Stomach (tissue), 9 donors: ENCODE results near the gene PP2D1. TPM values are rescaled to one million over a fixed set of nuclear protein-coding genes. Genes with fewer than 3 reads are reported as not detected.

Experiments used
- DNase-seq, 2 donors: peaks; one replicate each; pipeline versions ENCODE4 v3.0.0 to v3.0.0-alpha.2; 2013 to 2019
- H3K27ac ChIP-seq, 5 donors: fragments of 200-600 bp in 4 of 5; sonication (generic) in 4 of 5; one replicate each; pipeline ENCODE4 v1.5.1; 2013 to 2019; ENCODE audit warnings: mild to moderate bottlenecking in 1 of 5, moderate library complexity in 1 of 5
- H3K27me3 ChIP-seq, 3 donors: fragments of 200-600 bp; sonication (generic); one replicate each; pipeline ENCODE4 v1.5.1; 2017 to 2019; ENCODE audit warnings: mixed run types in 1 of 3
- H3K36me3 ChIP-seq, 4 donors: fragments of 200-600 bp; sonication (generic); 1 replicate in 3 of 4; 2 replicates in 1 of 4; pipeline ENCODE4 v1.5.1; 2016 to 2019
- H3K4me1 ChIP-seq, 4 donors: fragments of 200-600 bp; sonication (generic); one replicate each; pipeline ENCODE4 v1.5.1; 2016 to 2019
- H3K4me3 ChIP-seq, 4 donors: fragments of 200-600 bp; sonication (generic) in 3 of 4; one replicate each; pipeline ENCODE4 v1.5.1; 2016 to 2019; ENCODE audit warnings: mild to moderate bottlenecking in 1 of 4
- H3K9me3 ChIP-seq, 4 donors: fragments of 200-600 bp; sonication (generic); one replicate each; pipeline ENCODE4 v1.5.1; 2016 to 2019
- EP300 ChIP-seq: sonication (generic); formaldehyde crosslinking; IDR thresholded peaks from one replicate; pipeline ENCODE4 v1.6.1; 2017; ENCODE audit warnings: antibody characterized with exemption
- POLR2A ChIP-seq, 4 donors: fragments of 450-650 bp; IDR thresholded peaks; one replicate each; pipeline ENCODE4 v1.6.1; 2016; ENCODE audit warnings: antibody characterized with exemption in 4 of 4, control low read depth in 2 of 4, mild to moderate bottlenecking in 1 of 4, moderate library complexity in 1 of 4
- POLR2AphosphoS5 ChIP-seq, 3 donors: sonication (generic); formaldehyde crosslinking; IDR thresholded peaks; one replicate each; pipeline ENCODE4 v1.6.1; 2016; ENCODE audit warnings: antibody characterized with exemption in 3 of 3
- WGBS, 5 donors: extraction: QIAGEN DNeasy Blood & Tissue Kit in 3 of 5; methylation state at CpG; one replicate each; pipeline versions ENCODE4 v1.1.5 to v1.1.7; 2013 to 2018; 5-methylcytosine and 5-hydroxymethylcytosine counted together
- intact Hi-C: fragments of 100-400 bp; cut with DNase I; formaldehyde crosslinking; loops from one replicate; pipeline ENCODE4 v1.15.1; 2023; ENCODE audit warnings: low total_unique reads
- polyA plus RNA-seq, 3 donors: library from polyadenylated mRNA; stranded (reverse); fragments of 200-250 nt; gene quantifications; one replicate each; pipeline ENCODE4 v1.2.3, GENCODE V29; 2013
- total RNA-seq, 5 donors: library from RNA; depleted of rRNA; stranded (reverse); fragments of >200 nt; gene quantifications; one replicate each; pipeline versions ENCODE4 v1.1.0 to v1.2.3, GENCODE V29; 2014 to 2016
- TF ChIP-seq, protein P1 (sequence below), 7 experiments: fragments of 450-650 bp in 4 of 7; fragments of 200-600 bp in 3 of 7; sonication (generic) in 3 of 7; IDR thresholded peaks; one replicate each; pipeline ENCODE4 v1.5.1; 2016 to 2019; ENCODE audit warnings: antibody characterized with exemption in 7 of 7, control low read depth in 2 of 7, mild to moderate bottlenecking in 1 of 7
- donor health status: healthy with polysubstance abuse.
- donor health status: Bipolar disorder and iron deficiency.
- donor health status: healthy.

Gene PP2D1
- total and polyA plus RNA-seq, 8 donors = not detected

GRCh38 chr3:19948226-19948591 is 63.9 kb downstream of the PP2D1 start:
- intact Hi-C loops = loop anchor here (10.0 kb wide), 1 partner anchor 53 kb away; no protein-coding TSS in a partner anchor
- Histone ChIP-seq H3K4me3 (peak overlapping the region; percentile 89 to 98 (median 96)), H3K9me3 (no peaks in the 10 kb centered on the region), H3K27ac (peak overlapping the region; percentile 98 to 100 (median 99)), H3K27me3 (no peaks in the 10 kb centered on the region), H3K4me1 (peaks cover 23 to 61% (median 52%) of the 10 kb centered on the region in 4 donors), H3K36me3 (peaks cover 0 to 29% (median 20%) of the 10 kb centered on the region in 4 donors)
- WGBS, 5 donors = 0 to 3% (median 1%) methylated on average over 2 of the region's 2 CpGs
- TF ChIP-seq EP300 (no peak), POLR2A (IDR thresholded peaks at IDR 0.05) (no peak), POLR2AphosphoS5 (IDR thresholded peaks at IDR 0.05) (no peak)
- TF ChIP-seq, protein P1, sequence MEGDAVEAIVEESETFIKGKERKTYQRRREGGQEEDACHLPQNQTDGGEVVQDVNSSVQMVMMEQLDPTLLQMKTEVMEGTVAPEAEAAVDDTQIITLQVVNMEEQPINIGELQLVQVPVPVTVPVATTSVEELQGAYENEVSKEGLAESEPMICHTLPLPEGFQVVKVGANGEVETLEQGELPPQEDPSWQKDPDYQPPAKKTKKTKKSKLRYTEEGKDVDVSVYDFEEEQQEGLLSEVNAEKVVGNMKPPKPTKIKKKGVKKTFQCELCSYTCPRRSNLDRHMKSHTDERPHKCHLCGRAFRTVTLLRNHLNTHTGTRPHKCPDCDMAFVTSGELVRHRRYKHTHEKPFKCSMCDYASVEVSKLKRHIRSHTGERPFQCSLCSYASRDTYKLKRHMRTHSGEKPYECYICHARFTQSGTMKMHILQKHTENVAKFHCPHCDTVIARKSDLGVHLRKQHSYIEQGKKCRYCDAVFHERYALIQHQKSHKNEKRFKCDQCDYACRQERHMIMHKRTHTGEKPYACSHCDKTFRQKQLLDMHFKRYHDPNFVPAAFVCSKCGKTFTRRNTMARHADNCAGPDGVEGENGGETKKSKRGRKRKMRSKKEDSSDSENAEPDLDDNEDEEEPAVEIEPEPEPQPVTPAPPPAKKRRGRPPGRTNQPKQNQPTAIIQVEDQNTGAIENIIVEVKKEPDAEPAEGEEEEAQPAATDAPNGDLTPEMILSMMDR (IDR thresholded peaks at IDR 0.05) = no peak
- DNase-seq = no peak

GRCh38 chr3:19947549-19948225 is 64.4 kb downstream of the PP2D1 start:
- intact Hi-C loops = loop anchor here (10.0 kb wide), 1 partner anchor 53 kb away; no protein-coding TSS in a partner anchor
- peak; percentile 37 to 80 for DNase-seq
- Histone ChIP-seq H3K36me3 (peaks cover 0 to 24% (median 19%) of the 10 kb centered on the region in 4 donors), H3K27ac (peak overlapping the region; percentile 98 to 100 (median 99)), H3K27me3 (no peaks in the 10 kb centered on the region), H3K9me3 (no peaks in the 10 kb centered on the region), H3K4me1 (peaks cover 23 to 56% (median 48%) of the 10 kb centered on the region in 4 donors), H3K4me3 (peak overlapping the region; percentile 89 to 98 (median 96))
- TF ChIP-seq EP300 (no peak), POLR2AphosphoS5 (IDR thresholded peaks at IDR 0.05) (no peak), POLR2A (IDR thresholded peaks at IDR 0.05) (no peak)
- TF ChIP-seq, protein P1 (IDR thresholded peaks at IDR 0.05) = no peak
- 0 to 2% (median 1%) methylated on average over 14 to 30 of the region's 30 CpGs for WGBS, 5 donors

GRCh38 chr3:19946832-19947548 is 65.1 kb downstream of the PP2D1 start, which contains the start of gene RAB5A:
Gene RAB5A, plus strand, starts transcription at chr3:19947097. Its CDS starts 3,802 bp downstream, at chr3:19950899.
- H3K4me3 ChIP-seq = peak within 1 kb of the TSS; percentile 89 to 98 (median 96)
- intact Hi-C loops = loop anchor here (10.0 kb wide), 1 partner anchor 52 kb away; no protein-coding TSS in a partner anchor
- whole genome bisulfite sequencing, 5 donors = 0 to 1% (median 0%) methylated on average over 62 to 73 of the region's 73 CpGs

More at GRCh38 chr3:19946832-19947548, 65.1 kb downstream of the PP2D1 start, which contains the start of gene RAB5A:
- H3K27me3 ChIP-seq = no peaks in the 10 kb centered on the region
- TF ChIP-seq, protein P1 (IDR thresholded peaks at IDR 0.05) = no peak
- TF ChIP-seq POLR2A (IDR thresholded peaks at IDR 0.05) = peak in 2 of 4 donors; percentile 71 to 80
- peak; percentile 75 for TF ChIP-seq EP300
- peak; percentile 96 to 98 (median 97) for TF ChIP-seq POLR2AphosphoS5 (IDR thresholded peaks at IDR 0.05)
- H3K4me1 ChIP-seq = peaks cover 23 to 49% (median 41%) of the 10 kb centered on the region in 4 donors
- no peaks in the 10 kb centered on the region for H3K9me3 ChIP-seq
- DNase-seq = peak; percentile 98 to 99
- H3K27ac ChIP-seq = peak within 1 kb of the TSS; percentile 98 to 100 (median 99)
- H3K36me3 ChIP-seq = peaks cover 0 to 17% (median 14%) of the 10 kb centered on the region in 4 donors
